ENCODE measurements around the gene SPSB3.

The SPSB3 gene

DNA sequence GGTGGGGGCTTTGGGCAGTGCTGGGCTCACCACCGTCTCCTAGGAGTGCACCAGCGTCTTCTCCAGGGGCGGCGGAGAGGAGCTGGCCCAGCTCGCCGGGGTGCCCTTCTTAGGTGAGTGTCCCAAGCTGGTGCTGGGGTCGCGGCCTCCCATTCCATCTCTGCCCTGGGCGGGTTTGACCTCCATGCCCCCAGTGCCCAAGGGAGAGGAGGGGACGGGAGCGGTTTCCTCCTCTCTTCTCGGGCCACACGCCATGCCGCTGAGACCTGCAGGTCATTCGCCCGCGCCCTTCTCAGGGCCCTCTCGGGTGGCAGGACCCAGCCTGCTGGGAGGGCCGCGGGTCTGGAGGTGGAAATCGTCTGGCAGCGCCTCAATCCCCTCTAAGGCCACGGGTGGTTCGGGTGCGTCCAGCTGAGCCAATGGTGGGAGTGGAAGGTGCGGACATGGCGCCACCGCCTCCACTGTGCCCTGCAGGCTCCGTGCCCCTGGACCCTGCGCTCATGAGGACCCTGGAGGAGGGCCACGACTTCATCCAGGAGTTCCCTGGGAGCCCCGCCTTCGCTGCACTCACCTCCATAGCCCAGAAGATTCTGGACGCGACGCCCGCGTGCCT, 5.8 kb upstream of the SPSB3 start:
- FAIRE-seq: no peak

DNA sequence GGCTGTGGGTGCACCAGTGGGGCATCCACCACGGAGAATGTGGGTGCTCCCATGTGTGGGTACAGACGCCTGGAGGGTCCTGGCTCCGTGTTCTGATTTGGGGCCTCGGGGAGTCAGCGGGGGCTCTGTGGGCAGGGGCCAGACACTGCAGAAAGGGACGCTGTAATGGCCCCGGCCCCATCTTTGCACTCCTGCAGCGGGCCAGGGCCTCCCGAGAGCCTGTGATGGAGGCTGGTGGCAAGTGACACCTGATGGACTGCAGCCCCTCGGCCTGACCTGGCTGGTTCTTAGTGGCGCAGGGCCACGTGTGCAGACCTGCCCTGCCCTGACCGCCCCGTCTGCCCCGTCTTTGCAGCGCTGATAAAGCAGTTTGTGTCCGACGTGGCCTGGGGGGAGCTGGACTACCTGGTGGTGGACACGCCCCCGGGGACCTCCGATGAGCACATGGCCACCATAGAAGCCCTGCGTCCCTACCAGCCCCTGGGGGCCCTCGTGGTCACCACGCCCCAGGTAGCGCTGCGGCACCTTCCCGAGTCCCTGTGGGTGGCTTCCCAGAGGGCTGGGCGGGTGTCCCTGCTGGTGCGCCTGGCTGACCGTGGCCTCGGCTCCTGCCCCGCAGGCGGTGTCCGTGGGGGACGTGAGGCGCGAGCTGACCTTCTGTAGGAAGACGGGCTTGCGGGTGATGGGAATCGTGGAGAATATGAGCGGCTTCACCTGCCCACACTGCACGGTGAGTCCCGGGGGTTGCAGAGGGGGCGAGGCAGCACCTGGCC, 5.1 kb upstream of the SPSB3 start:
- no peak for FAIRE-seq

DNA sequence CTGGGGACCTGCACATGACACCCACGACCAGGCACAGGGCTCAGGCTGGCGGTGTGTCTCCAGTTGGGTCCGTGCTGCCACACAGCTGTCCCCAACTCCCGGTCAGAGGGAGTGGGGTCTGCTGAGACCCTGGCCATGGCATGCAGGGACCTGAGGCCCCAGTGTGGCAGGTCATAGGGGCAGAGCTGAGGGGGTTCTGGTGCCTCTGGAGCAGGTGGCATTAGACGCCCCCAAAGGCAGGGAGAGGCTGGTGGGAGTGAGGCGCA, 4.6 kb upstream of the SPSB3 start:
- no peak for FAIRE-seq

DNA sequence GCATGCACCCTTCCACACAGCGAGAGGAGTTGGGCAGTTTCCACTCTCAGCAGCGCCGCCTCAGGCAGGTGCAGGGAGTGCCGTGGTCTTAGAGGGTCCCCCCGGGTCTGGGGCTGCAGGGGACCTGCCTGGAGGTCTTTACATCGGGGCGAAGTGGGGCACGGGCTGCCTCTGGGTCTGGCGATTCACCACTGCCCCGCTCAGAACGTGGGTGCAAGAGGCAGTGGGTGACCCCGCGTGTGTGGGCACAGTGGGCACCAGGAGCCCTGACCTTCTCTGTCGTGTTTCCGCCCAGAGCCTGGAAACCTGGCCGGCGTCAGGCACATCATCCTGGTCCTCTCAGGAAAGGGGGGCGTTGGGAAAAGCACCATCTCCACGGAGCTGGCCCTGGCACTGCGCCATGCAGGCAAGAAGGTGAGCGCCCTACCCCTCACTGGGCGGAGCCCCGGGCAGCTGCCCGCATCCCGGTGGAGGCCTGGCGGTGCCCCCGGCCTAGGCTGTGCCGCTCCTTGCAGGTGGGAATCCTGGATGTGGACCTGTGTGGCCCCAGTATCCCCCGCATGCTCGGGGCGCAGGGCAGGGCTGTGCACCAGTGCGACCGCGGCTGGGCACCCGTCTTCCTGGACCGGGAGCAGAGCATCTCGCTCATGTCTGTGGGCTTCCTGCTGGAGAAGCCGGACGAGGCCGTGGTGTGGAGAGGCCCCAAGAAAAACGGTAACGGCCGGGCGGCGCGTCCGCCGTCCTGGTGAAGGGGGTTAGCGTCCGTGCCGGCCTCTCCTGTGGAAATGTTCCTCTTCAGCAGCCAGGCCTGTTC, 4.1 kb upstream of the SPSB3 start:
- no peak for FAIRE-seq

DNA sequence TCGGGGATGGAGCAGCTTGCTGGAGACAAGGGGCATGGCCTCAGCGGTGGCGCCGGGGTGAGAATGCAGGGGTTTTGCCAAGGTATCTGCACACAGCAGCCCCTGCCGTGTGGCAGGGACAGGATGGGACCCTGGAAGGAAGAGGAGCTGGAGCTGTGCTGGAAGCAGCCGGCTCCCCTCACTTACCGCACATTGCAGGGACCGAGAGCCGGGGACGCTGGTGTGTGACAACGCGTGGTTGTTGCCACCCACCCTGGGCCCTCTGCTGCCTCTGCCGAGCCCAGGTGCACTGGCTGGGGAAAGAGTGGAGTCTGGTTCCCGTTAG, 3.4 kb upstream of the SPSB3 start:
- no peak for FAIRE-seq

DNA sequence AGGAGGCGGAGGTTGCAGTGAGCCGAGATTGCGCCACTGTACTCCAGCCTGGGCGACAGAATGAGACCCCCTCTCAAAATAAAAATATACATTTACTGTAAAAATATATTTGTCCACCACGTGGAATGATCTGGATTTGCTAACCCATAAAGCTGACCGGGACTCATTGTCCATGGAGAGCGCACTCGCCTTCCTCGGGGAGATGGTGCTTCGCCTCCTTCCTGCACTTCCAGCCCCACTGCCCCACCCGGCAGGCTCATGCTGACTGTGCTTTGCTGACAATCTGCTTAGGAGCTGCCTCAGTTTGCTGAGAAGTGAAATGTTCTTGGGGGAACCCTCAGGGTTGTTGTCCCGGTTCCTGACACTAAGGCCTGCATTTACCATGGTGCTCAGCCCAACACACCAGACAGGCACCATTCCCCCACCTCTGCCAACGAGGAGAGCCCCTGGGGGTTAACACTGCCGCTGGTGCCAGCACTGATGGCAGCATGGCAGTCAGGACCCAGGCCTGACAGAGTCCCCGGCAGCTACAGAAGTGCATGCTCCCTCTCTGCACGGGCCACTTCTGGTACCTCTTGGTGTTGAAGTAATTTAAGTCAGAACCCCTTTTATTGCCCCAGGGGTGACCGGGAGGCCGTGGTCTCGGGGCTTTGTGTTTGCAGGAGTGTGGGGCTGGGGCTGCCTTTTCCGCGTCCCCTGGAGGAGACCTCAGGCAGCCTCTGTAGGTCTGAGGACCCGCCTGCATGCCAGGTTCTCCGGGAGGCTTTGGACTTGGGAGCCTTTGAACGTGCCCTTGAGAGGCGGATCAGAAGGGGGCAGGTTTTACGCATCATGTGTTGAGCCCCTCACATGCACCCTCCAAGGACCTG, 2.8 kb upstream of the SPSB3 start:
- no peak for FAIRE-seq

DNA sequence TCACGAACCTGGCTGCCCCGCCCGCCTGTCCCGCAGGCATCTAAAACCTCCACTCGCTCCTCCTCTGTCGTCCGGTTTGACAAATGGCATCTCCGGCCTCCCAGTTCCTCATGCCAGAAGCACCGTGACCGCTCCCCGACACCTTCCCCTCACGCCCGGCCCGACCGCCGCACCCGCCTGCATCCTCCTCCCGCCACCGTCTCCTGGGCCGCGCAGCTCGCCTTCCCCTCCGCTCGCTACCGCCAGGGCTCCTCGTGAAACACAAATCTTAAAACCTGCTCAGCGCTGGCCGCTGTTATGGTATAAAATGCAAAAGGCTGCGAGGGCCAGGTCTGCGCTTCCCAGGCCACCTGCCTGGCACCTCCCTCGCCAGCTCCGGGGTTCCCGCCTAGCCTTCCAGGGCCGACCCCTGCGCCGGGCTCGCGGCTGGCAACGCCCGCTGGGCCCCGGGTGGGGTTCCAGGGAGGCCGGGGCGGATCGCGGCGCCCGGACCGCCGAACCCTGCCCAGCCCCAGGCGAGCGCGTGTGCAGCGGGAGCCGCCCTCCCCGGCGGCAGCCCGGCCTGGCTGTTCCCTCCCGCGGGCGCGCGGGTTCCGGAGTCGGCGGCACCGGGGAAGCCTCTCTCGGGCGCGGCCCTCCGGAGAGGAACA, 488 bp downstream of the SPSB3 start:
- FAIRE-seq: no peak

DNA sequence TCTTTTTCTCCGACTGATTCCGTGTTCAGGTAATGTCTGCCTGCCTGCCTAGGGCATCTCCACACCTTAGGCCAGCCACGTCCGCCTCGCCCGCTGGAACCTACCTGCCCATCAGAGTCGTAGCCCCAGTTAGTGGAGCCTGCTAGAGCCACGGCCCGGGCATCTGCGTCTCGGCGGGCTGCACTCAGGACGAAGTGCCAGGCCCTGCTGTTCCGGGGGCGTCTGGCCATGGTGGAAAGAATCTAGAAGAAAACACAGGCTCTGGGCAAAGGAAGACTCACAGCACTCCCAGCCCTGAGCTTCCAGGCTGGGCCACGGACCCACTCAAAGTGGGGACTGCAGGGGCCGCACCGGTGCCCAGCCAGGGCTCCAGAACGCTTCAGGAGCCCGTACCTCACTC, 1.1 kb downstream of the SPSB3 start:
- FAIRE-seq: no peak

DNA sequence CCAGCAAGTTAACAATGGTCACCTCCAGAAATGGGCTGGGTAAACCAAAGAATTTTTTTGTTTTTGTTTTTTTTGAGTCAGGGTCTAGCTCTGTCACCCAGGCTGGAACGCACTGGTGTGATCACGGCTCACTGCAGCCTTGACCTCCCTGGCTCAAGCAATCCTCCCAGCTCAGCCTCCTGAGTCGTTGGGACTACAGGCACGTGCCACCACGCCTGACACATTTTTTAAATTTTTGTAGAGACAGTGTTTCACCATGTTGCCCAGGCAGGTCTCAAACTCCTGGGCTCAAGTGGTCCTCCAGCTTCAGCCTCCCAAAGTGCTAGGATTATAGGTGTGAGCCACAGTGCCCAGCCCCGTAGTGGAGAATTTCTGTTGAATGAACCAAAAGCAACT, 1.7 kb downstream of the SPSB3 start:
- no peak for FAIRE-seq

DNA sequence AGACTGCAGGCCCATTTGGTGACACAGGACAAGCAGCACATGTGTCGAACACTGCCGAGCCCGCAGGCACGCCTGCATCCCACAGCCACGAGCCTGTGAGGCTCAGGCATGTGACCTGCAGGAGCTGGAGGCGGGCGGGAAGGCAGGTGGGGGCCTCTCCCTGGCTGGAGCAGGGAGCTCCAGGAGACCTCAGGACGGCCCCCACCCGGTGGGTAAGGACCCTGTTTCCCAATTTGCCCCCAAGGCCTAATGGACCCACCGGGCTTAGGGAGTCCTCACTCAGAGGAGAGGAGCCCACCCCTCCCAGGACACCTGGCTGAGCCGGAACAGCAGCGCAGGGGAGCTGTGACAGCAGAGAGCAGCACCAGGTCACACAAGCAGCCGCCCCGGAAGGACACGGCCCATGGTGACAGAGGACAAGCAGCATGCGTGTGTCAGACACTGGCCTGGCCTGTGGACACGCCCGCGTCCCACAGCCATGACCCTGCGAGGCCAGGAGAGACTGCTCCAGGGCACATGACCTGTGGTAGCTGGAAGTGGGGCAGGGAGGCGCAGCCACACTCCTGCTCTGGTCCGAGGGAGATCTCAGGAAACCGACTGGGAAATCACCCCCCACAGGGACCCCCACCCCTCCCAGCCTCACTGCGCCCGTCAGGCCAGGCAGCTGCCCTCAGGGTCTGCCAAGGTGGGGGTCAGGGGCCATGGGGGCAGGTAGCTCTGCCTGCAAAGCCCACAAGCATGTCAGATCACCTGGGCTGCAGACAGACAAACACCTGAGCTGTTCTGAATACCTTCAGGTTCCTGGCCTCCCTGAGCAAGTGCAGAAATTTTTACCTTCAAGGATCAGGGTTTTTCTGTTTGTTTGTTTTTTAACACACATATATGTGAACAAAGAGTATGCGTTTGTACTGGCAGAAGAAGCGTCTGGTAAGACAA, 2.4 kb downstream of the SPSB3 start:
- no peak for FAIRE-seq

DNA sequence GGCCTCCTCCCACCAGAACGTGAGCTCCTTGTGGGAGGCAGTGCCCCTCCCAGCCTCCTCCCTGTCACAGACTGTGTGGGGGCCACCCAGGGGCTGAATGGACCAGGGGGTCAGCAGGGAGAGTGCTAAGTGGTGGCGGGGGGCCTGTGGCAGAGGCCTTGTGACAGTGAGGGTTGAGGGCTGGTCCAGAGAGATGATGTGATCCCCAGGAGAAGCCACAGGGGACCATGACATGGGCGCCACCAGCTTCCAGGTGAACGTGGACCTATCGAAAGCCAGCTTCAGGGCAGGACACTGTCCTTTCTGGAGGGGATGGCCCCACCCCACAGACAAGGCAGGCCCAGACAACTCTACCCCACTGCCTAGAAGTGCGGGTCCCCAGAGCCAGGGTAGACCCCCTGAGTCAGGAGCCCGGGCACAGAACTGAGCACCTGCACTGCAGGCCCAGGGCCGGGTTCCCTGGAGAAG, 3.1 kb downstream of the SPSB3 start:
- FAIRE-seq: no peak

DNA sequence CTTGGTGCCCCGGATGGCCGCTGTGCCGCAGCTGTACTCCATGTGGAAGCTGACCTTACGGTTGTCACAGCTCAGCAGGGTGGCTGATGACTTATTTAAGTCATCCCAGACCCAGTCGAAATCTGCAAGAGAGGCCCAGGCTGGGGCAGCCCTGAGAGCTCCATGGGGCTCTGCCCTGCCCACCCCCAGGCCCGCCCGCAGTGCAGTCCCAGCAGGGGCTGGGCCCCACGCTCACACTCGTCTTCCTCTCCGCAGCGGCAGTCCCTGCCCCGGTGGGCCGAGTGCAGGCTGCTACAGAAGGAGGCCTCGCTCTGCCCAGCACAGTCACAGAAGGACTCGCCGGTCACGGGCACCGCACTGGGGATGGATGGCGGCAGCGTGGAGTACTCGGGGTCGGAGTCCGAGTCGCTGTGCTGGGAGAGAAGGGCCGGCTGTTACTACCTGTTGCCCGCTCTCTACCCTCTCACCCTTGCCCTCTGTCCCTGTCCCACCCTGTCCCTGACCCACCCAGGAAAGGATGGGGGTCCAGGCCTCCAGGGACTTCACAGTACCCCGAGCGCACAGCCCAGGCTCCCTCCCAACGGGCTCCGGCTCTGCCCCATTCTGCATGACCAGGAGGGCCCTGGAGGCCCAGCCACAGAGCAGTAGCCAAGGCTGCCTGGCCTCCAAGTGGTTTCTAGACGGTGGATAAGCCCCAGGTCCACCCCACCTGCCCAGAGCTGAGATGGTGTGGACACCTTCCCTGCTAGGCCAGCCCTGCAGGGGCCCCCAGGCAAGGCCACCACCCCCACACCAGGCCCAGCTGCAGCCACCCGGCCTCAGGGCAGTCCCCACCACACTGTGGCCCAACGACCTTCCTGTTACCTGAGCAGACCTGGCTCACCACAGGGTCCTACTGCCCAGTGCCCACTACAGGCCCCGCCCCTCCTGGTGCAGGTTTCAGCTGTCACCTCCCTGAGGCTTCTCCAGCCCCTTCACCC, 3.9 kb downstream of the SPSB3 start:
- no peak for FAIRE-seq

DNA sequence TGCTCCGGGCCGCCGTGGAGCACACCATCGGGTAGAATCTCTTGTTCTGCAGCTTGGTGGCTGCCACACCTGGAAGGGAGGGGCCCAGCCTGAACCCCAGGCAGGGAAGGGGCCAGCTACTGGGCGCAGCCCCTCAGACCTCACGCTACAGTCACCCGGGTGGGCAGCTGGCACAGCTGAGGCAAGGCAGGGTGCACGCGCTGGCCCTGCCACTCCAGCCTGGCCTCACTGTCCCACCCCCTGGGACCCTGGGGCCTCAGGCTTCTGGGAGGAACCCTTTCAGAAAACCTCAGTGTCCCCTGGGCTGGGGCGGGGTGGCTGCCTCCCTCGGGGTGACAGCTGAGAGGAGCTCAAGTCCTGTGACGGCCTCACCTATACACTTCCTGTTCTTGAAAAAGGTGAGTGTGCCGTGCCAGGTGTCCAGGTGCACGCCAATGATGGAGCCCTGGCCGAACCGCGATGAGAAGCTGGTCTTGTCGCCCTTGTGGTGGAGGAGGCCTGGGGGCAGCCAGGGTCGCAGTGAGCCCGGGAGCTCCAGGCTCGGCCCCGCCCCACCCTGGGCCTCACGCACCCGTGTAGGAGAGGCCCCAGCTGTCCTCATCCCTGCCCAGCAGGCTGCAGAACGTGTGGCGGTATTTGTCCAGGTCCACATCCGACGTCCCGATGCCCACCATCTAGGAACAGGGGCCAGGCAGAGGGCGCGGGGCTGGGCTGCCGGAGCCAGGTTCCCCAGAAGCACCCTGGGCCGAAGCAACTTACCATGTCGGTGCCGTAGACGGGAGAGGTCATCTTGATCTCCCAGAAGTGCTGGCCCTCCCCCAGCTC, 4.8 kb downstream of the SPSB3 start:
- no peak for FAIRE-seq

DNA sequence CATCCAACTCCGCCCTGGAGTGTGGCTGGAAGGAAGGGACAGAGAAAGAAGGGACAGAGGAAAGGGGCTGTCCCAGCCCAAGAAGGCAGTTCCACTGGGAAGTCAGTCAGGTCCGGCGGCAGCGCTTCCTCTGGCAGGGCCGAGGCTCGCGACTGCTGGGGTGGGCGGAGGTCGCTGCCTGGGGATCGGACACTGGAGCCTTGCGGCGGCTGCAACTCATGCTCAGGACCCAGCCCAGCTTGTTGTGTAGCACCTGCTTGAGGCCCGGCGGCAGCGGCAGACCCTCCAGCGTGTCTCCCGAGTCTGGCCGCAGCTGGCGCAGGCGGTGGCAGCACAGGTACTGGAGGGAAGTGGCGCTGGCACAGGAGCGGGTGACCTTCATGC, 5.4 kb downstream of the SPSB3 start:
- no peak for FAIRE-seq

DNA sequence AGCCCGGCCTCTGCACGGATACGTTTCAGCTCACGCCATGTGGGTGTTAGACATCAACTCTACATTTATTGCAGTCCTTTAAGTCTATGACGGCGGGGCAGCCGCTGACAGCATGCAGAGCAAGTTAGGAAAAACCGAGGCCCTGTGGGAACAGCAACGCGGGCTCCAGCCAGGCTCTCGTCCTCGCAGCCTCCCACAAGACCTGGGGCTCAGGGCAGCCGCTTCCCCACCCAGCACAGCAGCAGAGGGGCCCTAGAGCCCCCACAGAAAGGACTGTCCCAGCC, 5.8 kb downstream of the SPSB3 start:
- no peak for FAIRE-seq

DNA sequence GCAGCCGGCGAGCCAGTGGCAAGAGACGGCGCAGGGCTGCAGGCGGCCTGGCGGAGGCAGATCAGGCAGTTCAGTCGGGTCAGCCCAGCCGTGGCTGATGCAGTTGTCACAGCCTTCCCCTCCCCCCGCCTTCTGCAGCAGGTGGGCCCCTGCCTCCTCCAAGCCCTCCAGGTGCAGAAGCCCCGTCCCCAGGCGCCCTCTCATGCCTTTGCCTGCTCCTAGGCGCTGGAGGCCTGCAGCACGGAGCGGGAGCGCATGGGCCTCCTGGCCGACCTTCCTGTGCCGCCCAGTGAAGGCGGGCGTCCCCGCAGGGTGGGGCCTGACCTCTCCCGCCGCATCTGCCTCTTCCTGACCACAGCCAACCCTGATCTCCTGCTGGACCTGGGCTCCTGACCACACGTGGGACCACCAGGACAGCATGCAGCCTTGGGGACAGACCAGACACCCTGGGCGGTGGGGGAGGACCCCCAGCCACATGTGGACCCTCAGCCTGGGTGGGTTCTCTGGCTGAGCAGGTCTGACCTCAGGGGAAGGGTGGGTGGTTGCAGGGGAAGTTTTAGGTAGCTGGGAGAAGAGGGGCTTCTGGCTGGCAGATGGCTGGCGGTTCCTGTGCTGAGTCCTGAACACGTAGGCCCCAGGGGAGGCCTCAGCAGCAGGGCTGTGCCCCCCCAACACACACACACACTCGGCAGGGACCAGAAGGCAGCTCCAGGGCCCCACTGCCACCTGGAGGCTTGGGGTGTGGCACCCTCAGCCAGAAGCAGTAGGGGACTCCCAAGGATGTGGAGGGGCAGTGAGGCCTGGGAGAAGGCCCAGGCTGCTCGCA, 6.3 kb downstream of the SPSB3 start:
- FAIRE-seq: no peak

DNA sequence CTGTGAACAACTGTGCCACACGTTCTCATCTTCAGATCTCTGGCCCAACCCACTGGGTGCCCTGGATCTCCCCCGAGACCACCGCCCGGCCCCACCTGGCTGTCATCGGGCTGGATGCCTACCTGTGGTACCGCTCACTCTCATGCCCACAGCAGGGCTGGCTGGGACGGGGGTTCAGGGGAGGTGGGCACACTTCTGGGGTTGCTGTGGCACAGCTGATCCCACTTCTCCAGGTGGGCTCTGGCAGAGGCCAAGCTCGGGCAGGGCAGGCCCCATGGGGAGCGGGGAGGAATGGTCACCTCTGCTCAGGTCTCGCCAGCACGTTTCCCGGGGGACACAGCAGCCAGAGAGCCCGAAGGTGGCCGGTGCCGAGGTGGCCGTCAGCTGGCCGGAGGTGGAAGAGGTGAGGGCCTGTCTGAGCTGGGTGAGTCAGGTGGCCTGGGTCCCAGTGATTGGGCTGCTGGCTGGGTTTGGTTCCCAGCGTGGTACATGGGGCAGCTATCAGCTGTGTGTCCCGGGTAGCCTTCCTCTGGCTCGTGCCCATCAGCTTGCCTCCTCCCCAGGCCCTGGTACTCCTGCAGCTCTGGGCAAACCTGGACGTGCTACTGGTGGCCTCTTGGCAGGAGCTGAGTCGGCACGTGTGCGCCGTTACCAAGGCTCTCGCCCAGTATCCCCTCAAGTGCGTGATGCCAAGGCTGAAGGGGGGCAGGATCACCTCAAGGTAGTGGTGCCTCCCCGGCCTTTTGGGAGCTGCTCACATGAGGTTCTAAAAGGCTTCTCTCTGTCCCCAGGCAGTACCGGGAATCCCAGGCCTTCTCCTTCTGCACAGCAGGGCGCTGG, 7.1 kb downstream of the SPSB3 start:
- no peak for FAIRE-seq

DNA sequence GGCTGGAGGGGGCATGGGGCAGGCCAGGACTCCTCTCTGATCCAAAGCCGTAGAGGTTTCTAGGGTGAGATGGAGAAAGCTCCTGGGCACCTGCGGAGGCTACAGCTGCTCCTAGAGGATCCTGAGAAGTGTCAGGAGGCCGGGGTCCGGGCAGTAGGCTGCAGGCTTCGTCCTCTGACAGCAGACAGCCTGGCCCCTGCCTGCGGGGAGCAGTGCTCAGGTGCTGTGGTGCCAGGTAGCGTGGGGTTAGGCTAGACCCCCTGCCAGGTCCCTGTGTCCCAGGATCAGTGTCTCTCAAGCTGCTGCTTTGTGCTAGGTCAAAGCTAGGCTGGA, 8.0 kb downstream of the SPSB3 start:
- FAIRE-seq: no peak

Data from A204.1 (cell line).